ENCODE measurements around the gene CSNK1E. TPM values are rescaled to one million over a fixed set of nuclear protein-coding genes. Genes with fewer than 3 reads are reported as not detected.

The CSNK1E gene
- total and polyA plus RNA-seq, 10 of the 15 experiments (the other 5 are each of a cell fraction or from before 2014, with no cell fraction given), result 5.9 to 107 (median 64.9) TPM

DNA sequence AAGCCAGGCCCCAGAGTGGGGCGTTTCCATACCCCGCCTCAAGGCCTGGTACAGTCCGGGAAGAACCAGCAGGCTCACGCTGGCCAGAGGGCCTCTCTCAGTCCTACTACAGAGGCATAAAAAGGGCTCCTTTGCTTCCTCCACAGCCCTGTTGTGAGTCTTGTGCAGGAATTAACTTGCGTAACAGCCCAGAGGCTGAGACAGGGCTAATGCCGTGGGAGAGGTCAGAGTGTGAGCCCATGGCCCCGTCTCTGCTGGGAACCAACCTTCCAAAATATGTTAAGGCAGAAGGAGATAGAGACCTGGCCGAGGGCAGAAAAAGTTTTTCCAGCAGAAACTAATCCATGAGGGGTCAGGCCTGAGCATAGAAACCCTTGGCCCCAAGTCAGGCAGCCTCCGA is 24.5 kb downstream of the CSNK1E start:
- no peak overlapping the region for H3K4me3 ChIP-seq
- H2AFZ ChIP-seq (ENCODE audit: control insufficient read depth, low read depth, low read length), result no peak overlapping the region
- DNase-seq (ENCODE audit: low read depth, low spot score) (no peak), FAIRE-seq (no peak), ATAC-seq (no peak)
- ChIA-PET SMC1A (ENCODE audit: uncharacterized antibody, unreplicated experiment) (no interaction called here), CTCF (interaction anchor here (1.1 kb wide), 1 partner anchor 58 kb away, joined by 3 read pairs; no protein-coding TSS in a partner anchor), RAD21 (ENCODE audit: unreplicated experiment) (no interaction called here), POLR2A (no interaction called here)
- no peak overlapping the region for H3K4me2 ChIP-seq (ENCODE audit: control insufficient read depth, insufficient read depth)
- H3K36me3 ChIP-seq (ENCODE audit: control insufficient read depth in 2 of 2, insufficient read depth in 2 of 2, low read length in 1 of 2), result peaks cover 7 to 33% of the 10 kb centered on the region in 2 experiments; a peak in 3 of 4 replicates
- no peaks in the 10 kb centered on the region for H3K79me2 ChIP-seq (ENCODE audit: control insufficient read depth, insufficient read depth, low read length)
- H3K27ac ChIP-seq (ENCODE audit: control insufficient read depth, insufficient read depth), result no peak overlapping the region
- H3K27me3 ChIP-seq (replicated peaks in 1 of 2; ENCODE audit: control insufficient read depth in 2 of 2, insufficient read depth in 2 of 2, low read length in 1 of 2), result no peaks in the 10 kb centered on the region
- TF ChIP-seq, protein P1, sequence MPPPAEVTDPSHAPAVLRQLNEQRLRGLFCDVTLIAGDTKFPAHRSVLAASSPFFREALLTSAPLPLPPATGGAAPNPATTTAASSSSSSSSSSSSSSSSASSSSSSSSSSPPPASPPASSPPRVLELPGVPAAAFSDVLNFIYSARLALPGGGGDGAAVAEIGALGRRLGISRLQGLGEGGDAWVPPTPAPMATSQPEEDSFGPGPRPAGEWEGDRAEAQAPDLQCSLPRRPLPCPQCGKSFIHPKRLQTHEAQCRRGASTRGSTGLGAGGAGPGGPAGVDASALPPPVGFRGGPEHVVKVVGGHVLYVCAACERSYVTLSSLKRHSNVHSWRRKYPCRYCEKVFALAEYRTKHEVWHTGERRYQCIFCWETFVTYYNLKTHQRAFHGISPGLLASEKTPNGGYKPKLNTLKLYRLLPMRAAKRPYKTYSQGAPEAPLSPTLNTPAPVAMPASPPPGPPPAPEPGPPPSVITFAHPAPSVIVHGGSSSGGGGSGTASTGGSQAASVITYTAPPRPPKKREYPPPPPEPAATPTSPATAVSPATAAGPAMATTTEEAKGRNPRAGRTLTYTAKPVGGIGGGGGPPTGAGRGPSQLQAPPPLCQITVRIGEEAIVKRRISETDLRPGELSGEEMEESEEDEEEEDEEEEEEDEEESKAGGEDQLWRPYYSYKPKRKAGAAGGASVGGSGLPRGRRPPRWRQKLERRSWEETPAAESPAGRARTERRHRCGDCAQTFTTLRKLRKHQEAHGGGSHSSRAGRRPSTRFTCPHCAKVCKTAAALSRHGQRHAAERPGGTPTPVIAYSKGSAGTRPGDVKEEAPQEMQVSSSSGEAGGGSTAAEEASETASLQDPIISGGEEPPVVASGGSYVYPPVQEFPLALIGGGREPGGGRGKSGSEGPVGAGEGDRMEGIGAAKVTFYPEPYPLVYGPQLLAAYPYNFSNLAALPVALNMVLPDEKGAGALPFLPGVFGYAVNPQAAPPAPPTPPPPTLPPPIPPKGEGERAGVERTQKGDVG (CRISPR knock-in tag; IDR thresholded peaks at IDR 0.05), result no peak
- no peak for TF ChIP-seq SMARCA5 (IDR thresholded peaks at IDR 0.05)
- TF ChIP-seq, protein P2, sequence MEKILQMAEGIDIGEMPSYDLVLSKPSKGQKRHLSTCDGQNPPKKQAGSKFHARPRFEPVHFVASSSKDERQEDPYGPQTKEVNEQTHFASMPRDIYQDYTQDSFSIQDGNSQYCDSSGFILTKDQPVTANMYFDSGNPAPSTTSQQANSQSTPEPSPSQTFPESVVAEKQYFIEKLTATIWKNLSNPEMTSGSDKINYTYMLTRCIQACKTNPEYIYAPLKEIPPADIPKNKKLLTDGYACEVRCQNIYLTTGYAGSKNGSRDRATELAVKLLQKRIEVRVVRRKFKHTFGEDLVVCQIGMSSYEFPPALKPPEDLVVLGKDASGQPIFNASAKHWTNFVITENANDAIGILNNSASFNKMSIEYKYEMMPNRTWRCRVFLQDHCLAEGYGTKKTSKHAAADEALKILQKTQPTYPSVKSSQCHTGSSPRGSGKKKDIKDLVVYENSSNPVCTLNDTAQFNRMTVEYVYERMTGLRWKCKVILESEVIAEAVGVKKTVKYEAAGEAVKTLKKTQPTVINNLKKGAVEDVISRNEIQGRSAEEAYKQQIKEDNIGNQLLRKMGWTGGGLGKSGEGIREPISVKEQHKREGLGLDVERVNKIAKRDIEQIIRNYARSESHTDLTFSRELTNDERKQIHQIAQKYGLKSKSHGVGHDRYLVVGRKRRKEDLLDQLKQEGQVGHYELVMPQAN (conservative IDR thresholded peaks at IDR 0.05), result no peak
- TF ChIP-seq, protein P3, sequence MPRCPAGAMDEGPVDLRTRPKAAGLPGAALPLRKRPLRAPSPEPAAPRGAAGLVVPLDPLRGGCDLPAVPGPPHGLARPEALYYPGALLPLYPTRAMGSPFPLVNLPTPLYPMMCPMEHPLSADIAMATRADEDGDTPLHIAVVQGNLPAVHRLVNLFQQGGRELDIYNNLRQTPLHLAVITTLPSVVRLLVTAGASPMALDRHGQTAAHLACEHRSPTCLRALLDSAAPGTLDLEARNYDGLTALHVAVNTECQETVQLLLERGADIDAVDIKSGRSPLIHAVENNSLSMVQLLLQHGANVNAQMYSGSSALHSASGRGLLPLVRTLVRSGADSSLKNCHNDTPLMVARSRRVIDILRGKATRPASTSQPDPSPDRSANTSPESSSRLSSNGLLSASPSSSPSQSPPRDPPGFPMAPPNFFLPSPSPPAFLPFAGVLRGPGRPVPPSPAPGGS (IDR thresholded peaks at IDR 0.05; ENCODE audit: borderline replicate concordance, insufficient read depth, low read depth, low read length, poor library complexity, severe bottlenecking), result no peak
- no peak for TF ChIP-seq JUNB (IDR thresholded peaks at IDR 0.05)
- no peak for TF ChIP-seq NFYA (IDR thresholded peaks at IDR 0.05; ENCODE audit: borderline replicate concordance, low read depth, low read length)
- no peak for TF ChIP-seq SIX5 (IDR thresholded peaks at IDR 0.05; ENCODE audit: low read depth, low read length, severe bottlenecking)
- TF ChIP-seq IRF4 (IDR thresholded peaks at IDR 0.05; ENCODE audit: low read depth, low read length), result no peak
- no peak for TF ChIP-seq SIN3A (IDR thresholded peaks at IDR 0.05; ENCODE audit: low read depth, low read length)
- TF ChIP-seq, protein P4, sequence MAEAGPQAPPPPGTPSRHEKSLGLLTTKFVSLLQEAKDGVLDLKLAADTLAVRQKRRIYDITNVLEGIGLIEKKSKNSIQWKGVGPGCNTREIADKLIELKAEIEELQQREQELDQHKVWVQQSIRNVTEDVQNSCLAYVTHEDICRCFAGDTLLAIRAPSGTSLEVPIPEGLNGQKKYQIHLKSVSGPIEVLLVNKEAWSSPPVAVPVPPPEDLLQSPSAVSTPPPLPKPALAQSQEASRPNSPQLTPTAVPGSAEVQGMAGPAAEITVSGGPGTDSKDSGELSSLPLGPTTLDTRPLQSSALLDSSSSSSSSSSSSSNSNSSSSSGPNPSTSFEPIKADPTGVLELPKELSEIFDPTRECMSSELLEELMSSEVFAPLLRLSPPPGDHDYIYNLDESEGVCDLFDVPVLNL (IDR thresholded peaks at IDR 0.05; ENCODE audit: low read depth, low read length), result no peak
- TF ChIP-seq RCOR1 (conservative IDR thresholded peaks at IDR 0.05; ENCODE audit: low read depth, low read length), result no peak
- TF ChIP-seq, protein P5, sequence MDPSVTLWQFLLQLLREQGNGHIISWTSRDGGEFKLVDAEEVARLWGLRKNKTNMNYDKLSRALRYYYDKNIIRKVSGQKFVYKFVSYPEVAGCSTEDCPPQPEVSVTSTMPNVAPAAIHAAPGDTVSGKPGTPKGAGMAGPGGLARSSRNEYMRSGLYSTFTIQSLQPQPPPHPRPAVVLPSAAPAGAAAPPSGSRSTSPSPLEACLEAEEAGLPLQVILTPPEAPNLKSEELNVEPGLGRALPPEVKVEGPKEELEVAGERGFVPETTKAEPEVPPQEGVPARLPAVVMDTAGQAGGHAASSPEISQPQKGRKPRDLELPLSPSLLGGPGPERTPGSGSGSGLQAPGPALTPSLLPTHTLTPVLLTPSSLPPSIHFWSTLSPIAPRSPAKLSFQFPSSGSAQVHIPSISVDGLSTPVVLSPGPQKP (IDR thresholded peaks at IDR 0.05; ENCODE audit: low read depth, low read length), result no peak
- no peaks in the 10 kb centered on the region for H3K9me3 ChIP-seq (replicated peaks; ENCODE audit: control insufficient read depth, insufficient read depth, low read length)
- no TSS peak for BruUV-seq (replicated peaks)
- in situ Hi-C loops (cut with MboI), result no loop called here
- WGBS (ENCODE audit: insufficient coverage, insufficient replicate concordance, low lambda C conversion rate, missing lambda C conversion rate), result 94% methylated on average over 9 of the region's 9 CpGs
- no peak overlapping the region for H3K9ac ChIP-seq (ENCODE audit: control insufficient read depth, insufficient read depth, low read length)
- intact Hi-C loops (cut with micrococcal nuclease; ENCODE audit: unreplicated experiment), result loop anchor here (10.0 kb wide), 1 partner anchor 282 kb away; the partner anchor contains the start of gene DMC1
- no peaks in the 10 kb centered on the region for H4K20me1 ChIP-seq (ENCODE audit: control insufficient read depth, insufficient read depth)
- no peaks in the 10 kb centered on the region for H3K4me1 ChIP-seq (ENCODE audit: control insufficient read depth, insufficient read depth, low read length)
